Hematopoietic multipotent progenitor cell treated with erythropoietin and hydrocortisone succinate and interleukin-3 and kit ligand, for 6 days (in vitro differentiated cells): ENCODE results near the gene IGF1R.
"Not testable (repeated sequence)": the region's sequence is repeated elsewhere in the genome, so short reads cannot be mapped to it uniquely, and the experiment has no call there.

ENCODE experiments used
- DNase-seq: peaks from one replicate; pipeline ENCODE4 v3.0.0-alpha.2; 2015

The IGF1R gene

DNA sequence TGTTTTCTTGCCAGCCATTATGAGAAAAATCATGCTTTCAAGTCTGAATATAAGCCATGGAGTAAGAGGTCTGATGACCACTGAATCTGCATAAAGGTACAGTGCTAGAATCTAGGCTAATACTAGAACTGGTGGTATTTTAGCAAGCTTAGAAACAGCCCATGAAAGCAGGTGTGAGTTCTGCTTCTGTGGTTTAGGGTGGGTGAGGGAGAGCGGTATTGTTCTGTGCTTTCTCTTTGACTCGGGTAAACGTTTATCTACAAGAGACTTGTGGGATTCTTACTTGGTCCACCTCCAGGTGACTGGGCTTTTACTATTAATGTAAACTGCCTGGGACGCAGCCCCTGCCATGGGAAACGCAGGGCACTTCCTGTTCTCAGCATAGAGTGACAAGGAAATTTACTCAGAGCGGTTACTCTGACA is 304.1 kb downstream of the IGF1R start:
- DNase-seq: peak; percentile 8

- DNase-seq: no peak
These were observed 304.9 kb downstream of the IGF1R start for GRCh38 chr15:98953000-98953787.

DNA sequence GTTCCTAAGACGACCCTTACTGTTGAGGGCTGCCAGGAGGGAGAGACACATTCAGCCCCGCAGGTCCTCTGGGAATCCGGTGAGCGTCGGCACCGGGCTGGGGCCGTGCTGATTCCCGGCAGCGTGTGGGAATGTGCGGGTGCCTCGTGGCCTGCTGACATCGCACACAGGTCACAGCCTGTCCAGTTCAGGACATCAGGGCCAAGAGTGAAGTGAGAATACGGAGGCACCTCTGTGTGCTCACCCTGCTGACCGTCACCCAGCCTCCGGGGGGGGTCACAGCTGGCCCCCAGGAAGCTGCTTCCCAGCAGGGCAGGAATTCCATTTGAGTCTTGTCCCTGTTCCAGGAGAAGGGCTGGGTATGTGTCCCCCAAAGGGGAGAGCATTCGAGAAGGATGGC is 305.6 kb downstream of the IGF1R start:
- no peak for DNase-seq

DNA sequence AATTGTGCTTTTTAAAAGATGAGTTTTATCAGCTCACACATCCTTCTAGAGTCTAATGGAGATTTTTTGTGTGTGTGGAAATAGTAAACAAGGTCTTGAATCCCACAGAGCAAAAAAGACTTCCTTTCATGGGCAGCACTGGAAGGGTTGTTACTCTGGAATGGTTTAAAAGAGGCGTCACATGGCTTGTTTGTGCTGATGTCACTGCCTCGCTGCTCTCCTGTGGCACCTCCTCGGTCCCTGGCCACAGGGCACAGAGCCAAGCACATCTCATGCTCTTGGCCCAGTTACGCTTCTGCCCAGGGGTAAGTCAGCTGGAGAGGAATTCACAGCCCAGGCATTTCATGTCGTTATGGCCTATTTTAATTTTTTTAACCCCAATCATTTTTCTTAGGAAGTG is 306.1 kb downstream of the IGF1R start:
- DNase-seq: no peak

DNA sequence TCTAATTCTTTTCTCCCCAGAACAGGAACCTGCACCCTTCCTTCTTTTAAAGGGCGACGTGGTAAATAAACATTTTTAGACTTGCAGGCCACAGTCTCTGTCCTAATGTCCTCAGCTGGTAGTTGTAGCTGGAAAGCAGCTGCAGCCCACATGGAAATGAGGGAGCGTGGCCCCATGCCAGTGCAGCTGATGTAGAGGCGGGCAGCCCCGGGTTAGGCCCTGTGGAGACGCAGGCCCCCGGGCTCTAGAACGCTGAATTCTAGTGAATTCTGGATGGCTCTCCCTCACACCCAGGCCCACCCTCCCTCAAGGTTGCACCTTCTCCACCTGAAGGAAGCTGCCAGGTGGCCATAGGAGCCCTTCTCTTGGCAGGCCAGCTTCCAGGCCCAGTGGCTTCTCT is 307.0 kb downstream of the IGF1R start:
- DNase-seq: no peak

DNA sequence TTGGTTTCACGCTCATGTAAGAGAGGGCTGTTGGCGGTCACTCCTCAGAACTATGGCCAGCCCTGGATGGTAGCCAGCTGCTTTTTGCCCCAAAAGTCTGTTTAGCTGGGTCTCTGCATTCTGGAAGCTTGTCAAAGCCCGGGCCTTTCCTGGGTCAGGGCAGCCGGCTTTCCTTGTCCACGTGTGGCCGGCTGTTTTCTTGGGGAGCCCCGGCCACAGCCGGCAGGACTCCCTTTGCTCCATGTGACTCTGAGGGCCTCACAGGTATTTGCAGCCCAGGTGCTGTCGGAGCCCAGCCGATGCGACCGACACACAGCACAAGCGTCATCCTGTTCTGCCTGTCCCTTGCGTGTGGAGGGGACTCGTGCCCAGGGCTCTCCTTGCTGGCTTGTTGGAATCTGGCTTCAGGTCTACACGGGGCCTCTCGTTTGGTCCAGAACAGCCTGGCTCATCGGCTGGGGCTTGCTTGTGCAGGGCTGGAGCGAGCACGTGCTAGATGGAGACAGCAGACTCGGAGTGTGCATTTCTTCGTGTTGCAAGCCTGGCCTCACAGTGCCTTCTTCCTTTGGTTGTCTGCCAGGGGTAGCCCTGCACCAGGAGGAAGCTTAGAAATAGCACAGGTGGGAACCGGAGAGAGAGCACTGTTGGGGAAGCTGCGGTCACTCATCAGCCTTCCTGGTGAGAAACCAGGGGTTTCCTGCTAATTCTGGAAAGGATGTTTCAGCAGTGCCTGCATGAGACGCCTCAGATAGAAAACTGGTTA is 307.8 kb downstream of the IGF1R start:
- peak; percentile 8 for DNase-seq

- no peak for DNase-seq
These were observed 308.6 kb downstream of the IGF1R start for GRCh38 chr15:98956796-98957553.

DNA sequence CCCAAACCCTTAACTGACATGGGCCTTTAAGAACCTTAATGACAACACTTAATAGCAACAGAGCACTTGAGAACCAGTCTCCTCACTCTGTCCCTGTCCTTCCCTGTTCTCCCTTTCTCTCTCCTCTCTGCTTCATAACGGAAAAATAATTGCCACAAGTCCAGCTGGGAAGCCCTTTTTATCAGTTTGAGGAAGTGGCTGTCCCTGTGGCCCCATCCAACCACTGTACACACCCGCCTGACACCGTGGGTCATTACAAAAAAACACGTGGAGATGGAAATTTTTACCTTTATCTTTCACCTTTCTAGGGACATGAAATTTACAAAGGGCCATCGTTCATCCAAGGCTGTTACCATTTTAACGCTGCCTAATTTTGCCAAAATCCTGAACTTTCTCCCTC is 309.3 kb downstream of the IGF1R start:
- peak; percentile 5 for DNase-seq

DNA sequence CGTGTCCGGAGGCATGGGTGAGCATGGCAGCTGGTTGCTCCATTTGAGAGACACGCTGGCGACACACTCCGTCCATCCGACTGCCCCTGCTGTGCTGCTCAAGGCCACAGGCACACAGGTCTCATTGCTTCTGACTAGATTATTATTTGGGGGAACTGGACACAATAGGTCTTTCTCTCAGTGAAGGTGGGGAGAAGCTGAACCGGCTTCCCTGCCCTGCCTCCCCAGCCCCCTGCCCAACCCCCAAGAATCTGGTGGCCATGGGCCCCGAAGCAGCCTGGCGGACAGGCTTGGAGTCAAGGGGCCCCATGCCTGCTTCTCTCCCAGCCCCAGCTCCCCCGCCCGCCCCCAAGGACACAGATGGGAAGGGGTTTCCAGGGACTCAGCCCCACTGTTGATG is 309.7 kb downstream of the IGF1R start:
- DNase-seq: no peak

- DNase-seq: no peak
These were observed 310.7 kb downstream of the IGF1R start for GRCh38 chr15:98958918-98959639.

- DNase-seq: no peak
These were observed 311.3 kb downstream of the IGF1R start for GRCh38 chr15:98959640-98960007.

GRCh38 chr15:98960555-98961050 is 312.3 kb downstream of the IGF1R start:
- no peak for DNase-seq

- no peak for DNase-seq
These were observed 315.1 kb downstream of the IGF1R start for GRCh38 chr15:98963444-98963843.

- no peak for DNase-seq
These were observed 316.3 kb downstream of the IGF1R start for GRCh38 chr15:98964466-98965133.

DNA sequence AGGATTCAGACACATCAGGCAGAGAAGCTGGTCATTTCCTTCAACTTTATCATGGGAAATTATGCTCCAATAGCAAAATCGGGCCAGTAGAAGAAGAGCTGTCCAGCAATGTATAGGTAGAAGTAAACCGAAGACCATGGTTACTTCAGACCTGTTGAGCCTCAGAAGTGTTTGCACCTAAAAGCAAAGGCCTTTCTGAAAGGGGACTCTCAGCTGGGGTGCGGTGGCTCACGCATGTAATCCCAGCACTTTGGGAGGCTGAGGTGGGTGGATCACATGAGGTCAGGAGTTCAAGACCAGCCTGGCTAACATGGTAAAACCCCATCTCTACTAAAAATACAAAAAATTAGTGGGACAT is 316.8 kb downstream of the IGF1R start:
- DNase-seq: not testable (repeated sequence)

DNA sequence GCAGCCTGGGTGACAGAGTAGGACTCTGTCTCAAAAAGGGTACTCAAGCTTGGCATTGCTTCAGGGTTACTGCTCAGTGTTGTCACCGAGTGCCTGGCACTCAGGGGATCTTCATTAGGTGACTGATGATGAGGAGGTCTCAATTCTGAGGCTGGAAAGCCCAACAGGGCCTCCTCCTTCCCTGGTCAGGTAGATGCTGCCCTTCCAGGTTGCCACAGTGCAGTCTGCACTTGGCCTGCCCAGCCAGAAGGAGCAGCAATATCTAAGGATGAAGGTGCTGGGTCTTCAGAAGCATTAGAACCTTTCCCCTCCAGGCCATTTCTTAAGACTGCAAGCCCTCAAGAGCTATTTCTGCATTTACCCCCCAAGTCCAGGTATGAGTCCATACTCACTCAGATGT is 317.3 kb downstream of the IGF1R start:
- DNase-seq: no peak

GRCh38 chr15:98966091-98966787 is 317.9 kb downstream of the IGF1R start:
- DNase-seq: no peak

DNA sequence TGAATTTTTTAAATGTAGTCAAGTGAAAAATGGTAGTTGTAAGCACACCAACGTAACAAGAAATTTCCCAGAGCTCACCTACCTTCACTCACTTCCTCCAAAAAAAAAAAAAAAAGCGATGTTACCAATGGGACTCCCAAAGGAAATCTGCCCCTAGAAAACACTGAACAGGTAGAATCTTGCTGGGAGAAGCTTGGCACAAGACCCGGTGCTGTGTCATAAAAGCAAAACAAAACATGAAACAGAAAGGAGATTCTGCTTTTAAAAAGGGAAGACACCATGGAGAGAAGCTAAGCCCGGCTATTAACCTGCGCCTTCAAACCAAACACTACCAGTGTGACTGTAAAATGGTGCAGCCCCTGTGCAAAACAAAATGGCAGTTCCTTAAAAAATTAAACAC is 318.8 kb downstream of the IGF1R start:
- DNase-seq: no peak

- no peak for DNase-seq
These were observed 319.6 kb downstream of the IGF1R start for GRCh38 chr15:98967916-98968315.

DNA sequence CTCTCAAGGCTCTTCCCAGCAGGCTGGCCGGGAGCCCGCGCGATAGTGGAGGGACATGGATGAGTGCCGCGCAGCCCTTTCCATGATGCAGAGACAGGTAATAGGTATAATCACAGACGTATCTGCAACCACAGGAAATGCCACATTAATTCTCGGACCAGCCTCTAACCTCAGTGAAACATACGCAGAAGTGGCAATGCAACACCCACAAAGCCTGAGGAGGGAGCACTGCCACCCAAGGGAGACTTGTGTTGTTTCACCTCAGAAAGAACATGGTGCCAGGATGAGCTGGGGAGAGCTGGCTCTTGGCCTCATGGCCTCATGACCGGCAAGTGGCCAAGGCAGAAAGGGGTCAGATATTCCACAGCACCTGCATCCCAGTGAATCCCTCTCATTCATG is 320.2 kb downstream of the IGF1R start:
- DNase-seq: no peak

GRCh38 chr15:98969126-98969735 is 320.9 kb downstream of the IGF1R start:
- no peak for DNase-seq
